ENCODE measurements around the gene RASGRP2. TPM values are rescaled to one million over a fixed set of nuclear protein-coding genes. Genes with fewer than 3 reads are reported as not detected.

The RASGRP2 gene
- total and polyA plus RNA-seq, 5 experiments from 2014 or later: 168 to 682 (median 253) TPM

- peak overlapping the region; percentile 87 to 99 (median 92) for H3K27ac Mint-ChIP-seq
- peaks cover 14 to 49% (median 20%) of the 10 kb centered on the region in 3 donors for H3K36me3 Mint-ChIP-seq
- H3K4me1 Mint-ChIP-seq: peaks cover 49 to 98% (median 92%) of the 10 kb centered on the region in 4 donors
- ATAC-seq (peak; percentile 5 to 6), DNase-seq (peak in 5 of 10 donors; percentile 41 to 52 (median 49))
- no peaks in the 10 kb centered on the region for H3K9me3 Mint-ChIP-seq
- H3K4me3 Mint-ChIP-seq: peak overlapping the region; percentile 68 to 93 (median 82)
- no peaks in the 10 kb centered on the region for H3K27me3 Mint-ChIP-seq
- POLR2A ChIA-PET: interaction anchor here (0.8 to 45.2 kb wide), 8 partner anchors 8 to 499 kb away, joined by 3 to 2320 read pairs (median 10); partner anchors contain the start of genes MAP4K2, MEN1, POLA2 and PYGM
Measured at GRCh38 chr11:64762674-64763525, 19.0 kb upstream of the RASGRP2 start.

- Mint-ChIP-seq H3K4me3 (peak overlapping the region; percentile 68 to 93 (median 82)), H3K27ac (peak overlapping the region; percentile 87 to 99 (median 92)), H3K9me3 (no peaks in the 10 kb centered on the region), H3K36me3 (peaks cover 9 to 45% (median 15%) of the 10 kb centered on the region in 3 donors), H3K27me3 (no peaks in the 10 kb centered on the region), H3K4me1 (peaks cover 47 to 98% (median 89%) of the 10 kb centered on the region in 4 donors)
- DNase-seq: peak in 1 of 10 donors; percentile 27
- POLR2A ChIA-PET: interaction anchor here (2.5 to 45.2 kb wide), 3 partner anchors 9 to 48 kb away, joined by 15 to 2320 read pairs (median 2320); partner anchors contain the start of genes MEN1, PYGM, RASGRP2 and SF1
- ATAC-seq: no peak
Measured at GRCh38 chr11:64762277-64762673, 18.3 kb upstream of the RASGRP2 start.

- H3K27me3 Mint-ChIP-seq: no peaks in the 10 kb centered on the region
- no peaks in the 10 kb centered on the region for H3K9me3 Mint-ChIP-seq
- H3K4me3 Mint-ChIP-seq: peak overlapping the region; percentile 46 to 93 (median 76)
- H3K4me1 Mint-ChIP-seq: peaks cover 45 to 94% (median 83%) of the 10 kb centered on the region in 4 donors
- ATAC-seq: no peak
- peak overlapping the region; percentile 87 to 99 (median 93) for H3K27ac Mint-ChIP-seq
- DNase-seq: no peak
- peaks cover 9 to 33% (median 10%) of the 10 kb centered on the region in 3 donors for H3K36me3 Mint-ChIP-seq
- POLR2A ChIA-PET: interaction anchor here (0.6 to 45.2 kb wide), 7 partner anchors 10 to 355 kb away, joined by 3 to 2320 read pairs (median 5); partner anchors contain the start of genes MAP4K2, PYGM, RASGRP2 and SF1
Measured at GRCh38 chr11:64760759-64761420, 16.9 kb upstream of the RASGRP2 start.

GRCh38 chr11:64759722-64760719 lies 16.1 kb upstream of the RASGRP2 start, which contains the start of gene PYGM:
Gene PYGM, minus strand, starts transcription at chr11:64759974. Its CDS starts 76 bp downstream, at chr11:64759898.
- H3K4me1 Mint-ChIP-seq: peaks cover 39 to 91% (median 78%) of the 10 kb centered on the region in 4 donors
- H3K4me3 Mint-ChIP-seq: peak within 1 kb of the TSS; percentile 46 to 93 (median 76)
- POLR2A ChIA-PET: interaction anchor here (0.6 to 45.2 kb wide), 10 partner anchors 9 to 1349 kb away, joined by 3 to 2320 read pairs (median 3); partner anchors contain the start of genes PYGM, RASGRP2 and SF1
- H3K36me3 Mint-ChIP-seq: peaks cover 6 to 24% (median 7%) of the 10 kb centered on the region in 3 donors
- peak within 1 kb of the TSS; percentile 87 to 99 (median 93) for H3K27ac Mint-ChIP-seq
- no peaks in the 10 kb centered on the region for H3K27me3 Mint-ChIP-seq
- peak in 1 of 2 donors; percentile 4 for ATAC-seq
- H3K9me3 Mint-ChIP-seq: no peaks in the 10 kb centered on the region
- no peak for DNase-seq

GRCh38 chr11:64759131-64759721 lies 15.3 kb upstream of the RASGRP2 start:
- Mint-ChIP-seq H3K4me3 (peak overlapping the region in 7 of 10 donors; percentile 36 to 85 (median 75)), H3K9me3 (no peaks in the 10 kb centered on the region), H3K4me1 (peaks cover 32 to 89% (median 71%) of the 10 kb centered on the region in 4 donors), H3K27ac (peak overlapping the region in 9 of 10 donors; percentile 76 to 96 (median 92)), H3K36me3 (peaks cover 0 to 16% (median 0%) of the 10 kb centered on the region in 3 donors), H3K27me3 (no peaks in the 10 kb centered on the region)
- ATAC-seq (peak in 1 of 2 donors; percentile 1), DNase-seq (no peak)
- POLR2A ChIA-PET: interaction anchor here (0.6 to 45.2 kb wide), 6 partner anchors 8 to 818 kb away, joined by 3 to 2320 read pairs (median 3); partner anchors contain the start of genes PYGM, RASGRP2 and SF1

GRCh38 chr11:64758330-64759079 lies 14.6 kb upstream of the RASGRP2 start:
- Mint-ChIP-seq H3K27ac (peak overlapping the region in 9 of 10 donors; percentile 47 to 95 (median 72)), H3K27me3 (no peaks in the 10 kb centered on the region), H3K4me3 (peak overlapping the region in 2 of 10 donors; percentile 13 to 24), H3K4me1 (peaks cover 28 to 88% (median 66%) of the 10 kb centered on the region in 4 donors), H3K36me3 (peaks cover 0 to 18% (median 0%) of the 10 kb centered on the region in 3 donors), H3K9me3 (no peaks in the 10 kb centered on the region)
- ATAC-seq: no peak
- DNase-seq: peak in 1 of 10 donors; percentile 50
- POLR2A ChIA-PET: interaction anchor here (0.6 to 45.2 kb wide), 4 partner anchors 7 to 818 kb away, joined by 3 to 2320 read pairs (median 1162); partner anchors contain the start of genes PYGM, RASGRP2 and SF1

GRCh38 chr11:64757549-64758329 lies 13.8 kb upstream of the RASGRP2 start:
- no peaks in the 10 kb centered on the region for H3K9me3 Mint-ChIP-seq
- peak overlapping the region in 9 of 10 donors; percentile 25 to 95 (median 77) for H3K27ac Mint-ChIP-seq
- peaks cover 0 to 17% (median 0%) of the 10 kb centered on the region in 3 donors for H3K36me3 Mint-ChIP-seq
- H3K27me3 Mint-ChIP-seq: no peaks in the 10 kb centered on the region
- H3K4me3 Mint-ChIP-seq: peak overlapping the region in 1 of 10 donors; percentile 63
- POLR2A ChIA-PET: interaction anchor here (1.2 to 45.2 kb wide), 3 partner anchors 7 to 364 kb away, joined by 3 to 2320 read pairs (median 2320); partner anchors contain the start of genes FAU, MRPL49, PYGM and RASGRP2
- peak in 1 of 10 donors; percentile 60 for DNase-seq
- ATAC-seq: no peak
- H3K4me1 Mint-ChIP-seq: peaks cover 26 to 87% (median 58%) of the 10 kb centered on the region in 4 donors

- ATAC-seq: no peak
- Mint-ChIP-seq H3K36me3 (peaks cover 0 to 20% (median 2%) of the 10 kb centered on the region in 3 donors), H3K4me3 (no peak overlapping the region), H3K9me3 (no peaks in the 10 kb centered on the region), H3K4me1 (peaks cover 19 to 87% (median 49%) of the 10 kb centered on the region in 4 donors), H3K27me3 (no peaks in the 10 kb centered on the region), H3K27ac (peak overlapping the region in 2 of 10 donors; percentile 1 to 21)
- POLR2A ChIA-PET: interaction anchor here (39.5 to 45.2 kb wide), 2 partner anchors 5 to 15 kb away, joined by 2320 read pairs; partner anchors contain the start of genes PYGM, RASGRP2 and SF1
- DNase-seq: peak in 1 of 10 donors; percentile 35
Measured at GRCh38 chr11:64755681-64756361, 11.9 kb upstream of the RASGRP2 start.

Measured in naive thymus-derived CD8-positive, alpha-beta T cell (primary cell).